Right lobe of liver (tissue), 4 donors: ENCODE results near the gene BTG1.

Source experiments
- POLR2A ChIP-seq: fragments of 450-650 bp; IDR thresholded peaks from one replicate; pipeline ENCODE4 v1.6.1; 2017; ENCODE audit warnings: antibody characterized with exemption, mild to moderate bottlenecking
- TF ChIP-seq, protein P1 (sequence below), 4 donors: fragments of 200-600 bp in 3 of 4; fragments of 450-650 bp in 1 of 4; IDR thresholded peaks; one replicate each; pipeline versions ENCODE4 v1.5.1 to v1.8.0; 2016 to 2022; ENCODE audit warnings: antibody characterized with exemption in 4 of 4, mild to moderate bottlenecking in 2 of 4
- donor health status: DM: no; HTN: no; CAD: no.
- donor health status: DM: no; HTN: no; CAD: no.
- donor health status: DM: no; HTN: yes; CAD: no.

- TF ChIP-seq, protein P1, sequence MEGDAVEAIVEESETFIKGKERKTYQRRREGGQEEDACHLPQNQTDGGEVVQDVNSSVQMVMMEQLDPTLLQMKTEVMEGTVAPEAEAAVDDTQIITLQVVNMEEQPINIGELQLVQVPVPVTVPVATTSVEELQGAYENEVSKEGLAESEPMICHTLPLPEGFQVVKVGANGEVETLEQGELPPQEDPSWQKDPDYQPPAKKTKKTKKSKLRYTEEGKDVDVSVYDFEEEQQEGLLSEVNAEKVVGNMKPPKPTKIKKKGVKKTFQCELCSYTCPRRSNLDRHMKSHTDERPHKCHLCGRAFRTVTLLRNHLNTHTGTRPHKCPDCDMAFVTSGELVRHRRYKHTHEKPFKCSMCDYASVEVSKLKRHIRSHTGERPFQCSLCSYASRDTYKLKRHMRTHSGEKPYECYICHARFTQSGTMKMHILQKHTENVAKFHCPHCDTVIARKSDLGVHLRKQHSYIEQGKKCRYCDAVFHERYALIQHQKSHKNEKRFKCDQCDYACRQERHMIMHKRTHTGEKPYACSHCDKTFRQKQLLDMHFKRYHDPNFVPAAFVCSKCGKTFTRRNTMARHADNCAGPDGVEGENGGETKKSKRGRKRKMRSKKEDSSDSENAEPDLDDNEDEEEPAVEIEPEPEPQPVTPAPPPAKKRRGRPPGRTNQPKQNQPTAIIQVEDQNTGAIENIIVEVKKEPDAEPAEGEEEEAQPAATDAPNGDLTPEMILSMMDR (IDR thresholded peaks at IDR 0.05): no peak
- TF ChIP-seq POLR2A: no peak
These were observed 23.8 kb downstream of the BTG1 start for GRCh38 chr12:92121826-92122225.
